GM23248 (cell line): ENCODE data around the gene GRIK5. TPM values are rescaled to one million over a fixed set of nuclear protein-coding genes. Genes with fewer than 3 reads are reported as not detected.
"Not testable (repeated sequence)": the region's sequence is repeated elsewhere in the genome, so short reads cannot be mapped to it uniquely, and the experiment has no call there.

ENCODE experiments used
- DNase-seq: peaks from one replicate; pipeline ENCODE4 v3.0.0-alpha.2; 2015
- H2AFZ ChIP-seq: fragments of 200-600 bp; sonication (generic); 2 replicates; pipeline ENCODE4 v1.6.1; 2016; ENCODE audit warnings: antibody characterized with exemption
- H3F3A ChIP-seq: fragments of 200-600 bp; sonication (generic); 2 replicates; pipeline ENCODE4 v1.6.1; 2016; ENCODE audit warnings: mild to moderate bottlenecking, antibody characterized with exemption, mixed run types; ENCODE audit not compliant: insufficient read depth
- H3K27ac ChIP-seq: fragments of 200-600 bp; sonication (generic); 2 replicates; pipeline ENCODE4 v1.5.1; 2016; ENCODE audit warnings: mild to moderate bottlenecking
- H3K27me3 ChIP-seq: fragments of 200-600 bp; sonication (generic); replicated peaks from 2 replicates; pipeline ENCODE4 v1.6.1; 2016; ENCODE audit warnings: mild to moderate bottlenecking; ENCODE audit not compliant: insufficient read depth
- H3K36me3 ChIP-seq: fragments of 200-600 bp; sonication (generic); 2 replicates; pipeline ENCODE4 v1.6.1; 2016; ENCODE audit warnings: low read depth, mild to moderate bottlenecking
- H3K4me1 ChIP-seq: fragments of 200-600 bp; sonication (generic); 2 replicates; pipeline ENCODE4 v1.6.1; 2016; ENCODE audit warnings: mild to moderate bottlenecking; ENCODE audit not compliant: insufficient read depth
- H3K4me2 ChIP-seq: fragments of 200-600 bp; sonication (generic); one replicate; pipeline ENCODE4 v1.6.1; 2016; ENCODE audit warnings: mild to moderate bottlenecking; ENCODE audit not compliant: unreplicated experiment
- H3K4me3 ChIP-seq: fragments of 200-600 bp; sonication (generic); 2 replicates; pipeline ENCODE4 v1.5.1; 2016; ENCODE audit warnings: mild to moderate bottlenecking
- H3K79me2 ChIP-seq: fragments of 200-600 bp; sonication (generic); 2 replicates; pipeline ENCODE4 v1.6.1; 2016; ENCODE audit warnings: mild to moderate bottlenecking; ENCODE audit not compliant: insufficient read depth
- H3K9ac ChIP-seq: fragments of 200-600 bp; sonication (generic); 2 replicates; pipeline ENCODE4 v1.6.1; 2016; ENCODE audit warnings: mild to moderate bottlenecking
- H3K9me2 ChIP-seq: fragments of 200-600 bp; sonication (generic); 2 replicates; pipeline ENCODE4 v1.6.1; 2016; ENCODE audit warnings: mixed run types, mild to moderate bottlenecking, moderate library complexity; ENCODE audit not compliant: insufficient read depth
- H3K9me3 ChIP-seq: fragments of 200-600 bp; sonication (generic); one replicate; pipeline ENCODE4 v1.6.1; 2017; ENCODE audit warnings: low read depth
- H4K20me1 ChIP-seq: fragments of 200-600 bp; sonication (generic); 2 replicates; pipeline ENCODE4 v1.6.0; 2016; ENCODE audit not compliant: insufficient read depth
- EZH2 ChIP-seq: fragments of 200-600 bp; sonication (generic); IDR thresholded peaks from 2 replicates; pipeline ENCODE4 v1.6.1; 2018; ENCODE audit warnings: antibody characterized with exemption, mild to moderate bottlenecking; ENCODE audit not compliant: insufficient read depth, poor library complexity, severe bottlenecking
- EZH2phosphoT487 ChIP-seq: fragments of 200-600 bp; sonication (generic); IDR thresholded peaks from 2 replicates; pipeline ENCODE4 v1.6.1; 2018; ENCODE audit warnings: antibody characterized with exemption, moderate library complexity, mild to moderate bottlenecking, low read depth; ENCODE audit not compliant: insufficient read depth
- WGBS, 2 experiments: methylation state at CpG; one replicate each; pipeline ENCODE4 v1.1.6; 2015 to 2017; ENCODE audit warnings: low lambda C conversion rate in 2 of 2, low coverage in 1 of 2; ENCODE audit errors: missing lambda C conversion rate in 2 of 2; 5-methylcytosine and 5-hydroxymethylcytosine counted together
- in situ Hi-C: fragments of 300-500 bp; cut with MboI; formaldehyde crosslinking; loops from 2 replicates; pipeline ENCODE4 v1.15.0; 2020
- polyA plus RNA-seq: library from polyadenylated mRNA; unstranded; fragments of >200 nt; fragmentation: Nextera tagmentation; extraction: Ambion mirVana; gene quantifications from 2 replicates; pipeline ENCODE4 v1.2.1, GENCODE V29; 2016
- total RNA-seq: library from RNA; depleted of rRNA; stranded (reverse); fragments of >200 nt; shearing (Covaris generic); gene quantifications from 2 replicates; pipeline ENCODE4 v1.2.3, GENCODE V29; 2014

Gene GRIK5
- total and polyA plus RNA-seq, 2 experiments from 2014 or later: not detected

GRCh38 chr19:42045575-42045974, 24.4 kb downstream of the GRIK5 start:
- H3K36me3 ChIP-seq: no peaks in the 10 kb centered on the region
- no peaks in the 10 kb centered on the region for H3K9me2 ChIP-seq
- H3K4me2 ChIP-seq: no peak overlapping the region
- peaks cover 12% of the 10 kb centered on the region; the same call in 1 of the 2 replicates for H3K27me3 ChIP-seq
- H4K20me1 ChIP-seq: no peaks in the 10 kb centered on the region
- no peaks in the 10 kb centered on the region for H3F3A ChIP-seq
- no peaks in the 10 kb centered on the region for H3K4me1 ChIP-seq
- DNase-seq: no peak
- in situ Hi-C loops: no loop called here
- H2AFZ ChIP-seq: no peak overlapping the region
- no peak overlapping the region for H3K9ac ChIP-seq
- no peak for TF ChIP-seq EZH2phosphoT487
- no peak for TF ChIP-seq EZH2
- H3K79me2 ChIP-seq: no peaks in the 10 kb centered on the region
- H3K4me3 ChIP-seq: no peak overlapping the region
- WGBS, 2 experiments: 52 to 54% methylated on average over 7 of the region's 7 CpGs
- H3K27ac ChIP-seq: no peak overlapping the region
- no peaks in the 10 kb centered on the region for H3K9me3 ChIP-seq

GRCh38 chr19:42042455-42043170, 27.4 kb downstream of the GRIK5 start:
- peaks cover 9% of the 10 kb centered on the region; the same call in 1 of the 2 replicates for H3K27me3 ChIP-seq
- H3F3A ChIP-seq: no peaks in the 10 kb centered on the region
- H3K4me2 ChIP-seq: no peak overlapping the region
- TF ChIP-seq EZH2: no peak
- TF ChIP-seq EZH2phosphoT487: no peak
- in situ Hi-C loops: no loop called here
- no peak overlapping the region for H3K4me3 ChIP-seq
- no peak overlapping the region for H2AFZ ChIP-seq
- H3K9ac ChIP-seq: no peak overlapping the region
- no peaks in the 10 kb centered on the region for H3K4me1 ChIP-seq
- H4K20me1 ChIP-seq: no peaks in the 10 kb centered on the region
- H3K36me3 ChIP-seq: no peaks in the 10 kb centered on the region
- DNase-seq: no peak
- no peaks in the 10 kb centered on the region for H3K79me2 ChIP-seq
- no peak overlapping the region for H3K27ac ChIP-seq
- H3K9me3 ChIP-seq: no peaks in the 10 kb centered on the region
- 85 to 86% methylated on average over 29 to 30 of the region's 30 CpGs for WGBS, 2 experiments
- H3K9me2 ChIP-seq: no peaks in the 10 kb centered on the region

GRCh38 chr19:42040491-42040890, 29.5 kb downstream of the GRIK5 start:
- not testable (repeated sequence) for H3F3A ChIP-seq

GRCh38 chr19:42040031-42040430, 30.0 kb downstream of the GRIK5 start:
- Histone ChIP-seq H3K36me3 (no peaks in the 10 kb centered on the region), H4K20me1 (no peaks in the 10 kb centered on the region), H3K9me2 (no peaks in the 10 kb centered on the region), H3K4me3 (no peak overlapping the region), H3K9me3 (no peaks in the 10 kb centered on the region), H3K79me2 (no peaks in the 10 kb centered on the region), H3K9ac (no peak overlapping the region), H3K27me3 (no peaks in the 10 kb centered on the region), H3K4me1 (no peaks in the 10 kb centered on the region), H3K4me2 (no peak overlapping the region), H3F3A (no peaks in the 10 kb centered on the region), H3K27ac (no peak overlapping the region), H2AFZ (no peak overlapping the region)
- in situ Hi-C loops: no loop called here
- TF ChIP-seq EZH2phosphoT487 (no peak), EZH2 (no peak)
- DNase-seq: no peak

More at GRCh38 chr19:42040491-42040890, 29.5 kb downstream of the GRIK5 start:
- H3K9me2 ChIP-seq, H3K4me2 ChIP-seq, H3K79me2 ChIP-seq, H3K27me3 ChIP-seq, DNase-seq, H3K36me3 ChIP-seq, H3K4me3 ChIP-seq, H3K9ac ChIP-seq, H4K20me1 ChIP-seq, H2AFZ ChIP-seq, H3K4me1 ChIP-seq, H3K27ac ChIP-seq, in situ Hi-C loops, H3K9me3 ChIP-seq: not testable (repeated sequence)
- WGBS, 2 experiments: 76 to 84% methylated on average over 9 of the region's 9 CpGs

- H3K4me1 ChIP-seq: no peaks in the 10 kb centered on the region
- H3K27ac ChIP-seq: no peak overlapping the region
- no peak overlapping the region for H3K9ac ChIP-seq
- no peak for DNase-seq
- no peaks in the 10 kb centered on the region for H3K79me2 ChIP-seq
- H3F3A ChIP-seq: no peaks in the 10 kb centered on the region
- H4K20me1 ChIP-seq: no peaks in the 10 kb centered on the region
- in situ Hi-C loops: no loop called here
- no peaks in the 10 kb centered on the region for H3K9me2 ChIP-seq
- no peaks in the 10 kb centered on the region for H3K36me3 ChIP-seq
- no peak overlapping the region for H3K4me2 ChIP-seq
- H3K27me3 ChIP-seq: no peaks in the 10 kb centered on the region
- no peak overlapping the region for H3K4me3 ChIP-seq
- no peak overlapping the region for H2AFZ ChIP-seq
- H3K9me3 ChIP-seq: no peaks in the 10 kb centered on the region
- WGBS, 2 experiments: 58% methylated on average over 6 of the region's 6 CpGs
- TF ChIP-seq EZH2phosphoT487: no peak
- no peak for TF ChIP-seq EZH2
These were observed 31.3 kb downstream of the GRIK5 start for GRCh38 chr19:42038666-42039065.
